Spleen (tissue), 7 donors: ENCODE results near the gene PSMD13.
"Not testable (repeated sequence)": the region's sequence is repeated elsewhere in the genome, so short reads cannot be mapped to it uniquely, and the experiment has no call there.

Experiments used
- CTCF ChIP-seq, 11 experiments: fragments of 200-600 bp in 7 of 11; fragments of 450-650 bp in 4 of 11; sonication (generic) in 4 of 11; IDR thresholded peaks in 8 of 11; conservative IDR thresholded peaks in 3 of 11; 1 replicate in 7 of 11; 2 replicates in 4 of 11; pipeline versions ENCODE4 v1.4.0 to v1.8.0; 2016 to 2021; ENCODE audit warnings: antibody characterized with exemption in 11 of 11, inconsistent platforms in 4 of 11, mild to moderate bottlenecking in 1 of 11
- POLR2A ChIP-seq, 3 donors: fragments of 450-650 bp; IDR thresholded peaks; one replicate each; pipeline ENCODE4 v1.5.1; 2017; ENCODE audit warnings: antibody characterized with exemption in 3 of 3, mild to moderate bottlenecking in 1 of 3
- POLR2AphosphoS5 ChIP-seq, 3 donors: sonication (generic); formaldehyde crosslinking; IDR thresholded peaks; one replicate each; pipeline ENCODE4 v1.5.1; 2017; ENCODE audit warnings: antibody characterized with exemption in 3 of 3
- donor health status: DM: no; HTN: no; CAD: no; lungs with moderate emphysema.
- donor health status: DM: no; HTN: no; CAD: no.
- donor health status: DM: no; HTN: no; CAD: no.

GRCh38 chr11:220641-221215 lies 16.0 kb upstream of the PSMD13 start:
- TF ChIP-seq POLR2A (IDR thresholded peaks at IDR 0.05); CTCF (IDR thresholded peaks at IDR 0.05 in 8 of 11, conservative IDR thresholded peaks at IDR 0.05 in 3 of 11); POLR2AphosphoS5 (IDR thresholded peaks at IDR 0.05): not testable (repeated sequence)
